ENCODE results near the gene L3MBTL3.
"Not testable (repeated sequence)": the region's sequence is repeated elsewhere in the genome, so short reads cannot be mapped to it uniquely, and the experiment has no call there.

Gene L3MBTL3

DNA sequence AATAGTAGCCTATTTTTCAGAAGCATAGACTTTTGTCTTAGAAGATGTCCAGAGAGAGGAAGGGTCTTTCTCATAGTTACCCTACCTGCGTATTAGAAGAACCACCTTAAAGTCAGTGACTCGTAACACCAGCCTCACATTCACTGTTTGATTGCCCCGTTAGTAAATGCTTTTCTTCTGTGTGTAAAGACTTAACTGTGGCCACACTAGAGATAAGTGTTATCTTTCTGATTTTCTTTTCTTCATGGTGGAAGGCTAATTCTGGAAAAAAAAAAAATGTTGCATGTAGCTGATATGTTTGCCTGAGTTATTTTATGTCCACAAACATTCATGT lies 120.5 kb downstream of the L3MBTL3 start:
- no peak for DNase-seq (ENCODE audit: low read depth)

DNA sequence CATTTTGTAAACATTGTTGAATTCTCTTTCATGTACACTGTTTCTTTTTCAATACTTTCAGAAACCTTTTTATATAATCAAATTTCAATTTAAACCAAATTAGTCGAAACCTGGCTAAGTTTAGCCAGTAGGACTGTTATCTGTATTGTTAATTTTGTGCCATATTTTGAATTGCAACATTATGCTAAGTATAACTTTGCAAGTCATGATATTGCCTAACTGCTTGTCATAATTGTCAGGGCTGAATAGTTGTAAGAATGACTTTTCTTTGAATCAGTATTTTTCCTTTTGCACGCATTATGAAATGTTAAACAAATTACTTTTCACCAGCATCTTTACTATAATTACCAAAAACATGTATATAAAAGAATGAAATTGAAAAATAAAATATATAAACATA lies 121.7 kb downstream of the L3MBTL3 start:
- DNase-seq (ENCODE audit: low read depth) = no peak

DNA sequence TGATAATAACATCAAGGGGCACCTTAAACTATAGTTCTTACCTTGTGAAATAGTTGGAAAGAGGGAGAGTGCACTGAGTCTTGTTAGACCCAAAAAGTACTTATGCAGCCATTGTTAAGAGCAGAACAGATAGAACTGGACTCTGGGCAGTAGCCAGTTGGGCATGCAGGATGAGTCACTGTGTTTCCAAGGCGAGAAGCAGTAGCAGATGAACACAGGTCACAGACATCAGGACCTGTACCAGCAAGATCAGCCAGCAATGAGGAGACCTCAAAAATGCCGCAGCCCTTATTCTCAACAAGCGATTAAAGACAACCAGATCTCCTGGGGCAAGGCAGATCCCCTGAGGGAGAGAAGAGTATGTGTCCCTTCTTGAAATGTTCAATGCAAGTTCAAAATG lies 125.3 kb downstream of the L3MBTL3 start:
- DNase-seq (ENCODE audit: low read depth) = no peak

DNA sequence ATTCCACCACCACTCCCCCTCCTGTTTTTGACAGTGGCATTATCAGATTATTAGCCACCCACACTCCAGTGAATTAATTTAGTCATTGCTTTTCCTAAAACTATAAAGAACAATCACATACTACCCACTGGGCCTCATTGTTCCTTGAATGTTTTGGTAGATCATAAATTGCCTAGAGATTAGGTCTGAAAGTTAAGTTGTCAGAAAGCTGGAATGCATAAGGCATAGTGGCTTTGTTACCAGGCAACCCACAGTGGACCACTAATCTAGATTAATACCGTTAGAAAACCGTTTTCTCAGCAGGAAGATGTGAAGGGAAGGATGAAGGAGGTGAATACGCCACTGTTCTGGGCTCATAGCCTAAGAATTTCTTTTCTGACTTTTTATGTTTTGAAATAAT lies 128.7 kb downstream of the L3MBTL3 start:
- DNase-seq (ENCODE audit: low read depth) = no peak

DNA sequence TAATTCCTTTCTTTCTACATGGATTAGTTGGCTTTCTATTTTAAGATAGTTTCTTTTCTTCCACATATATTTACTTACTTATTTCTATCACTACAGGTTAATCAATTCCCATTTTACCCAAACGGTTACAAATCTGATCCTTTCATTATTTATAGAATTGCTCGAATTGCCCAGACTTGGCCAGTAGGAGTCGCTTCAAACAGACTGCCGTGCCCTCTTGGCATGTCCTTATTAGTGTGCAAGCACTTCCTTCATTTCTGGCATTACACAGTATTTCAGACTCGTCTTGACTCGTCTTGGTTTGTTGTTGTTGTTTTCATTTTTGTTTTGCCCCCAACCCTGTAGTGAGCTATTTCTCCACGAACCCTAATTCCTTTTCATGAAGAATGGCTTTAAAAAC lies 129.8 kb downstream of the L3MBTL3 start:
- no peak for DNase-seq (ENCODE audit: low read depth)

DNA sequence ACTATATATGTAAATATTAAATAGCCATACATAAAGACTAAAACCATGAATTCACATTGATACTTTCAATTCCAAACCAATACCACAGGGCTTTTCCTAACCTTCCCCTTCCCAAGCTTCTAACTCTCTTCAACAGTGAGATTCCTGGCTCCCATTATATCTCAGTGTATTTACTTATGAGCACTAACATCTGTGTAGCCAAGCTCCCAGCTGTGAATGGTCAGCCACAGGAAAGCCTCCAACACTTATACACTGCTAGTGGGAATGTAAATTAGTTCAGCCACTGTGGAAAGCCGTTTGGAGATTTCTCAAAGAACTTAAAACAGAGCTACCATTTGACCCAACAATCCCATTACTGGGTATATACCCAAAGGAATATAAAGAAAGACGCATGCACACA lies 130.6 kb downstream of the L3MBTL3 start:
- not testable (repeated sequence) for DNase-seq (ENCODE audit: low read depth)

DNA sequence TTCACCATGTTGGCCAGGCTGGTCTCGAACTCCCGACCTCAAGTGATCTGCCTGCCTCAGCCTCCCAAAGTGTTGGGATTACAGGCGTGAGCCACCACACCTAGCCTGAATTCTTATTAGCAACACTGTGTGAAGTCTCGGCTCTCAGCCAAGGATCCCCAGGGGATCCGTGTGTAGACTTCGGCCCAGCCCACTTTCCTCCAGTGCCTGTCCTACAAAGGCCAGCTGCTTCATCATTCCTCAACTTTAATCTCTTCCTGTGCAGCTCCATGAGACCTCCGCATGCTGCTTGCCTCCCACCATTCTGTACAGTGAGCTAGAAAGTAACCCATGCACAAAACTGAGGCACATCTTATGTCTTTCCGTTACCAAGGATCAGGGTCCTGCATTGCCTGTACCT lies 132.5 kb downstream of the L3MBTL3 start:
- DNase-seq (ENCODE audit: low read depth) = no peak

DNA sequence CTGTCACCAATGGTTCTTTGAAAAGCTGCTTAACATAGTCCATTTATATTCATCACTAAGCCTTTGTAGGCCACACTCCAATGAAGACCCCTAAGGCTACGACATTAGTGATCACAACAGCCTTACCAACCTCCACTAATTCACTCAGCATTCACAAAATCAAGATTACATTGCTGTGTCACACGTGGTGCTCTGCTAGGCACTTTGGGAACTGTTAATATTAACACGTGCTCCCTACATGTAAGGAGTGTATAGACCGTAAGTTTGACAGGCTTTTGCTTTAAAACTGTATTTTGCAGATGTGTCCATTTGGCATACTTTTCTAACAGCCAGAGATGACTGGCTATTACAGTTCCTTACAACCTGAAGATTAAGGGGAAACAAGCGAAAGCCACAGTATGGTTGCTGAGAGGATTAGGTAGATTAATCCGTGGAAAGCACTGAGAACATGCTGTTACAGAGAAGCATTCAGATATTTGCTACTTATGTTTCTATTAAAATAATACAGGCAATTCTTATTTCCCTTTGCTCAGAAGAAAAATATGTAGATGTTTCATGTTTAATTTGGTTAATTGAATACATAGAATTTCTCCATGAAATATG lies 134.6 kb downstream of the L3MBTL3 start:
- no peak for DNase-seq (ENCODE audit: low read depth)

DNA sequence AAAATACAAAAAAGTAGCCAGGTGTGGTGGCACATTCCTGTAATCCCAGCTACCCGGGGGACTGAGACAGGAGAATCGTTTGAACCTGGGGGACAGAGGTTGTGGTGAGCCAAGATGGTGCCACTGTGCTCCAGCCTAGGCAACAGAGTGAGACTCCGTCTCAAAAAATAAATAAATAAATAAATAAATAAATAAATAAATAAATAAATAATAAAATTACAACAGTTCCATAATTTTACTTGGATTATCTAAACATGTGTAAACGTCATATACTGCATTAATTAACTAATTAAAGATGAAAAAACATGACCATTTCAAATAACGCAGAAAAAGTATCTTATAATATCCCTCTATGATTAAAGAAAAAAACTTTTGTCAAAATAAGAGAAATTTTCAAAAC lies 138.5 kb downstream of the L3MBTL3 start:
- no peak for DNase-seq (ENCODE audit: low read depth)

DNA sequence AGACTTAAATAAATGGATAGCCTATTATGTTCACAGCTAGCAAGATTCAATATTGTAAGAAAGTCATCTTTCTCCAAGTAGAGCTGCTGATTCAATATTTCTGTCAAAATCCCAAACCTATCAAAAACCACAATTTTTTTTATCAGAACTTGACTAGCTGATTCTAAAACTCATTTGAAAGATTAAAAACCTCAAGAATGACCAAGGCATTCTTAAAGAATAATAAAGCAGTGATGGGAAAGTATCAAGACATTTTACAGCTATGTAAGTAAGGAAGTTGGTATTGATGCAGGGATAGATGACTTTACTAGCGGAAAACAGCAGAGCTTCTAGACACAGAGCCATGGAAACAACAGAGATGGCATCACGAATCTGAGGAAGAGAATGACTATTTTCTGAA lies 139.7 kb downstream of the L3MBTL3 start:
- no peak for DNase-seq (ENCODE audit: low read depth)

DNA sequence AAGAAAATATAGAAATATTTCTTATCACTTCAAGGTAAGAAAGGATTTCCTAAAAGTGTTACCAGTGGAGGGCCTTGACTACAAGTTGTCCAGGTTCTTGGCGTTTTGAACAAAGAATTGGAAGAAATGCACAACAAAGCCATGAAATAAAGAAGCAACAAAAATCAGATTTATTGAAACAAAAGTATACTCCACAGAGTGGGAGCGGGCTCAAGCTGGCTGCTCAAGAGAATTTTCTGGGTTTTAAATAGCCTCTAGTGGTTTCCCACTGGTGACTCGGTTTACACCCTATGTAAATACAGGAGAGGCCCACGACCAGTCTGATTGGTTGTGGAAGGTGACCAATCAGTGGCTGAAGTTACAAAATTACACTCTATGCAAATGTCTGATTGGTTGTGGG lies 140.2 kb downstream of the L3MBTL3 start:
- no peak for DNase-seq (ENCODE audit: low read depth)

DNA sequence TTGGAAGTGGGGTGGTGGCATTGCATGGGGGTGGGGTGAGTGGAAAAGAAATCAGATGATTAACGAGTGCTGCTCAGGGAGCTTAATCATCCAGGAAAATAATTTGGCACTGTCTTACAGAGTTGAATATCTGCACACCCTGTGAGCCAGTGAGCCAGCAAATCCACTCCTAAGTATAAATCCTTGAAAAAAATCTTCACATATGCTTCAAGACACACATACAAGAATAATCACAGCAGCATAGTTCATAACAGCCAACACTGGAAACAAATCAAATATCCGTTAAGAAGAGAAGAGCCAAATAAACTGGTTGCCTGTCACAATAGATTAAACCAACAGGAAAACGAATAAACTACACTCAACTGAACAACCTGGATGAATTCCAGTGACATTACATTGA lies 141.6 kb downstream of the L3MBTL3 start:
- no peak for DNase-seq (ENCODE audit: low read depth)

DNA sequence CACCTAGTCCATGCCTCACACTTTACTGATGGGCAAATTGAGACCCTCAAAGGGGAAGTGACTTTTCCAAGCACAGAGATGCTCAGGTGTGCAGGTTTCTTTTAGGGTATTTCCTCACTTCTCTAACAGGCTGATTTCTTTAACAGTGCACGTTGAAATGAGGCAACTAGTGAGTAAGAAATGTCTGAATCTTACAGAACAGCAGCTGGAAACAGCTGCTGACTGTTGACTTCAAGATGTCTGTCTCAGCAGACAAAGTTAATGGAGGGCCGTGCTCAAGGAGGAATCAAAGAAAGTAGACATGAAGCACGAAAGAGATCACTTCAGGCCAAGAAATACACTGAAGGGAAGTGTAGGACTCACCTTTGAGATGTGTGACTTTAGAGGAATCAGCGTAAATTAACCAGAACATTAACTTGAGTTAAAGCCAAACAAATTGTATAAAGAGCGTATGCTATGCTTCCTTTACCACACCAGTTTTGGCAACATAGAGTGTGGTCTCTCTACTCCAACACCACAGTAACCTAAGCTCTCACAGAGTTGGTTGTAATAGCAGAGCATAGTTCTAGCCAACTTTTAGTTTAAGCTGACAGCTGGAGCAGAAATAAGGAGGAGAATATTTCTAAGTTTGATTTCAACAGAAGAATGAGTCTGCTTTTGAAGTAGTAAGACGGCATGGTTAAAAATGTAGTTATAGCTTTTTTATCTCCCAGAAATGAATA lies 143.5 kb downstream of the L3MBTL3 start:
- peak; percentile 13 for DNase-seq (ENCODE audit: low read depth)

DNA sequence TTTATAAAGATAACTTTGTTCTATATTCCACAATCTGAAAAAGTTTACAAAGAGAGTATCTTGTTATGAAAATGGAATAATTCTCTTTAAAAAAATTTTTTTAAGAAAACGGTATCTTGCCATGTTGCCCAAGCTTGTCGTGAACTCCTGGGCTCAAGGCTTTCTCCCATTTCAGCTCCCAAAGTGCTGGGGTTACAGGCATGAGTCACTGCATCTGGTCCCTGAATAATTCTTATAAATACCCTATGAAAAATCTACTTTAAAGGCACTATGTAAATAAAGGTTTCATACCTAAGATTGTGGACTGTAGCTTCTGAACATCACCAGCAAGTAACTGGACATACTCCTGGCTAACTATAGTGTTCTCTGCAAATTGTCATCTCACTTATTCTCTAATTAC lies 144.0 kb downstream of the L3MBTL3 start:
- DNase-seq (ENCODE audit: low read depth) = no peak

DNA sequence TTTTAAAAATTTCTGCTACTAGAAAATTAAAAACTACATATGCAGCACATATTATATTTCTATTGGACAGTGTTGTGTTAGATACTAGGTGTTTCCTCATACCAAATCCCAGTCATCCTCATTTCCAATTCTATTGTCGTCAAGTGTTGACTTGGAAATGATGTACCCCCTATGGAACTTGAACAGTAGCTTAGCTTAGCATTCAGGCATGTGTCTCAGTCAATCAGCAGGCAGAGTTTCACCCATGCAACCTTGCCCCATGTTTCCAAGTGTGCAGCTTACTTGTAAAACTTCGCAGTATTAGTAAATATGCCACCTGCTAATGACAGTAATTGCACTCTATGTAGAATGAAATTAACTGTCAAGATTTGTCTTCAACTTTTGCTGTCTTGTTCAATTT lies 144.9 kb downstream of the L3MBTL3 start:
- DNase-seq (ENCODE audit: low read depth) = no peak

DNA sequence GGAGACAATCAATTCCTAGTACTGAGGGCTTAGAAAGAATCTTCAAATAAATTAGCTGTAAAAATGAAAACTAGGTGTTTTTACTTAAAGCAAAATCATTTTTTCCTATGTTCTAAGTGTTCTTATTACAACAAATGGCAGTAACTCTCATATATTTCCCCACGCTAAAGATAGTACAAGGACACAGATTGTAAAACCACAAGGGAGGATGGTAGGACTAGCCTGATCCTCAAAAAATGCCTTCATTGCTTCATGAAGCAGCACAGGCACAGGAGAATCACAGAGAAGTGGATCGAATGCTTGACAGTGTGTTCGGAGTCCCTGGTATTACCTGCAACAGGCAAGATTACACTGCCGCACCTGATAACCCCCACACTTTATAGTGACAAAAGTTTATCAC lies 145.9 kb downstream of the L3MBTL3 start:
- no peak for DNase-seq (ENCODE audit: low read depth)

DNA sequence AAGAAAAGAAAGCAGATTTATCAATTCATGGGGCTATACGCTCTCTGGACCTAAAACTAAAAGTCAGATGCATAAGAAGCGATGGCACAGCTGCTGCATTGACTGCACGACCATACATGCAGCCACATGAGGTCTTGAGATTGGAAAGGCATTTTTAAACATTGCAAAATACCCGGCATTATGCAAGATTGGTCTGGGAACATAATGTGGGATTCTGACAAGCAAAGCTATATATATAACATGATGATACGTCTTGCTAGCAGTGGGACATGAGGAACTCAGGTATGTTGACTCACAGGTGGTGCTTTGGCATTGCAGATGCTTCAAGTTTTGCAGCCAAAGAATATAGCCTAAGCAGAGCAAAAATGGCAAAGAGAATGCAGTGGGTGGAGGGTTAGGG lies 149.3 kb downstream of the L3MBTL3 start:
- no peak for DNase-seq (ENCODE audit: low read depth)

DNA sequence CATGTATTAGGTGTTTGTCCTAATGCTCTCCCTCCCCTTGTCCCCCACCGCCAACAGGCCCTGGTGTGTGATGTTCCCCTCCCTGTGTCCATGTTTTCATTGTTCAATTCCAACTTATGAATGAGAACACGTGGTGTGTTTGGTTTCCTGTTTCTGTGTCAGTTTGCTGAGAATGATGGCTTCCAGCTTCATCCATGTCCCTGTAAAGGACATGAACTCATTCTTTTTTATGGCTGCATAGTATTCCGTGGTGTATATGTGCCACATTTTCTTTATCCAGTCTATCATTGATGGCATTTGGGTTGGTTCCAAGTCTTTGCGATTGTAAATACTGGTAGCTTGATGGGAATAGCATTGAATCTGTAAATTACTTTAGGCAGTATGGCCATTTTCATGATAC lies 151.8 kb downstream of the L3MBTL3 start:
- DNase-seq (ENCODE audit: low read depth) = not testable (repeated sequence)

DNA sequence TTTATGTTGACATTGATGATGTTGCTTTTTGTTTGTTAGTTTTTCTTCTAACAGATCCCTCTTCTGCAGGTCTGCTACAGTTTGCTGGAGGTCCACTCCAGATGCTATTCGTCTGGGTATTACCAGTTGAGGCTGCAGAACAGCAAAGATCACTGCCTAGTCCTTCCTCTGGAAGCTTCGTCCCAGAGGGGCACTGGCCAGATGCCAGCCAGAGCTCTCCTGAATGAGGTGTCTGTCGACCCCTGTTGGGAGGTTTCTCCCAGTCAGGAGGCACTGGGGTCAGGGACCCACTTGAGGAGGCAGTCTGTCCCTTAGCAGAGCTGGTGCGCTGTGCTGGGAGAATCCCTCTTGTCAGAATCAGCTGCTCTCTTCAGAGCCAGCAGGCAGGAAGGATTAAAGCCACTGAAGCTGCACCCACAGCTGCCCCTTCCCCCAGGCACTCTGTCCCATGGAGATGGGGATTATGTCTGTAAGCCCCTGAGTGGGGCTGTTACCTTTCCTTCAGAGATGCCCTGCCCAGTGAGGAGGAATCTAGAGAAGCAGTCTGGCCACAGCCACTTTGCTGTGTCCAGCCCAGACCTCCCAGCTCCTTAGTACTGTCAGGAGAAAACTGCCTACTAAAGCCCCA lies 155.1 kb downstream of the L3MBTL3 start:
- DNase-seq (ENCODE audit: low read depth) = not testable (repeated sequence)

DNA sequence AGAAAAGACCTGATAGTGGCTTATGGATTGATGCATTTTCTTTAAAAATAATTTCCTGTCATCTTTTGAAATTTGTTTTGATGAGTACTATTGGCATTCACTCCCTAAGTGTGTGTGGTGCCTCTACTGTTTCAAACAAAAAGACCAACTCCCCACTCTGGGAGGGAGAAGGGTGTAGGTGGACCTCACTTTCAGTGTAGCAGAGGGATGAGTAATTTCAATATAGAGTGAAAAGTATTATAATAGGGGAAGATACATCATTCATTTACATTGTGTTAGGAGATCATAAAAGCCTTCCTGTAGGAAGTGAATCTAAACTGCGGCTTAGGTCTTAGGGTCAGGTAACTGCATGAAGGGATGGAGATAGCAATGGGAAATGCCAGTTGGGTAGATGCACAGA lies 158.0 kb downstream of the L3MBTL3 start:
- no peak for DNase-seq (ENCODE audit: low read depth)

DNA sequence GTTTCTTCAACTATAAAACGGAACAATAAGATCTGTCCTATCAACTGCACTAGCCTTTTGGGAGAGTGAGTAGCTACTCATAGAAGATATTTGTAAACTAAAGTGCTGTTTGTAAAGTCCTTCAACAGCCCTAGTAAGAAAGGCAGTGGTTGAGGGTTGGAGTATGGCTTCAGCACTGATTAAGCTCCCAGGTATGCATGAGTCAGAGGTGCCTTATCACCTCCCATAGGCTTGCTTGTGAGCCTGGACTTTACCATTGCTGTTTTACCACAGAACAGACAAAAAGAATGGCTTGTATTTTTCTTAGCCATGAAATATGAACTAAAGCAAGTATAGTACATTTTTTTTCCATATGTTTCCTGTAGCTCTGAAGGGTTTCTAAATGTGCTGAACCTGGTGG lies 160.3 kb downstream of the L3MBTL3 start:
- DNase-seq (ENCODE audit: low read depth) = peak; percentile 48

DNA sequence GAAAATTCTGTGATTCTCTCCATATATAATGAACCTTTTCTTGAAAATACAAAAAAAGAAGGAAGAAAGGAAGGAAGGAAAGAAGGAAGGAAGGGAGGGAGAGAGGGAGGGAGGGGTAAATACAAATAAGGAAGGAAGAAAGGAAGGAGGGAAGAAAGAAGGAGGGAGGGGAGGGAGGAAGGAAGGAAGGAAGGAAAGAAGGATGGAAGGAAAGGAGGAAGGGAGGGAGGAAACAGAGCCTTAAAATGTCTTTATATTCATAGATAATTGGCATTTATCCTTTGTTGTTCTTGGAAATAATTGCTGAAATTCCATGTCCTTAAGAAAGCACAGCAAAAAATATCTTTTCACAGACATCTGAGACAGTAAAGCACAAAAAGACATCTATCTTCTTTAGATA lies 164.1 kb downstream of the L3MBTL3 start:
- no peak for DNase-seq (ENCODE audit: low read depth)

DNA sequence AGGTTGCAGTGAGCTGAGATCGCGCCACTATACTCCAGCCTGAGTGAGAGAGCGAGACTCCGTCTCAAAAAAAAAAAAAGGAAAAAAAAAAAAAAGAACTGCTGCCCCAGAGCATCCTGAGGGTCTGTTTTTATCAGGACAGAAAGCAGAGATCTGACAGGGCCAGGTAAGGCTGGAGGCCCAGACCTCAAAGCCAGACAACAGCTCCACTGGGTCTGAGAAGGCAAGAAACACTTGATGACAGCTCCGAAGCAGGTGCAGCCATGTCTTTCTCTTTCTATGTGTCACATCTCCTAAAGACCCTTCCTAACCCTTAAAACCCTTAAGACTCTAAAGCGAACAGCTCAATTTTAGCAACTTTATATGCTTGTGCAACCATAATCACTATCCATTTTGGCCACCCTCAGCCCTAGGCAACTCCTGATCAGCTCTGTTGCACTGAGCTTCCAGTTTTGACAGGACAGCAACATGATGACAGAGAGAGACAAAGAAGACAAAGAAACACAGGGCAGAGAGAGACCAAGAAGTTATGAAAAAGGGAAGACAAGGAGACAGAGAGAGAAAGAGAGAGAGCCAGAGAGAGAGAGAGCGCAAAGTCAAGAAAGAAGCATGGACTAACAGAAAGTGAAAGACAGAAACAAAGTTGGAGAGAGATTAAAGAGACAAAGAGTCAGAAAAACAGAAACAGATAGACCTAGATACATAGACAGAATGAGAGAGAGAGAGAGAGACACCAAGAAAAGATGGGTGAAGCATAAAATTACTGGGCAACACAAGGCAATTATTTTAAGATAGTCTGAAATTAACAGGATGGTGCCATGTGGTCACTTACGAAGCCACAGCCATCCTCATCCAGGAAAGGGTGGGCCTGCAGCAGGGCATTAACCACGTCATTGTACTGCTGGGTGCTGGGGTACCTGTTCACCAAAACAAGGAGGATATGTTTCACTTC lies 165.2 kb downstream of the L3MBTL3 start:
- no peak for DNase-seq (ENCODE audit: low read depth)

All from stromal cell of bone marrow (primary cell).